Measurements from ENCODE around the gene ARL5C.
"Not testable (repeated sequence)": the region's sequence is repeated elsewhere in the genome, so short reads cannot be mapped to it uniquely, and the experiment has no call there.

The ARL5C gene

DNA sequence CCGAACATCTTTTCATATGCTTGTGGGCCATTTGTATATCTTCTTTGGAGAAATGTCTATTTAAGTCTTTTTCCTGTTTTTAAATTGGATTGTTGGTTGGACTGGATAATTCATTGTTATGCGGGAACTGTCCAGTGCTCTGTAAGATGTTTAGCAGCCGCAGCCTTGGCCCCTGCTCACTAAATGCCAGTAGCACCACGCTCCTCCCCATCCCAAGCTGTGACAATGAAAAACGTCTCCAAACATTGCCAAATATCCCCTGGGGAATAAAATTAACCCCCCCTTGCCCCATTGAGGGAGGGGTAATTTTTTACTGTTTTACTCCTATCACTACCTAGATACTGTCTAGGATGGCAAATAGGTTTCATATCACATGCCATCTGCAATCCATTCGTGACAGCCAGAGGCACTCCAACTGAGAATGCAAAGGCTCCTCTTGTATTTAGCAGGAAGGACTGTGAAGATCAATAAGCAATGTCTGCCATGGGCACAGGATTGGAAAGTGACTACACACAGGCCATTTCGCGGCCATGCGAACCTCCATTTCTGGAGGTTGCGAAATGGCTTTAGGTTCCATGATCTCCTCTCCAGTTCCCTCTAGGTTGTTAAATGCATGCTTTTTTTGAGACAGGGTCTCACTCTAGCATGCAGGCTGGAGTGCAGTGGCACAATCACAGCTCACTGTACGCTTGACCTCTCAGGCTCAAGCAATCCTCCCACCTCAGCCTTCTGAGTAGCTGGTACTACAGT, 23.9 kb downstream of the ARL5C start:
- DNase-seq (ENCODE audit: low read depth in 1 of 2, low spot score in 1 of 2): no peak

DNA sequence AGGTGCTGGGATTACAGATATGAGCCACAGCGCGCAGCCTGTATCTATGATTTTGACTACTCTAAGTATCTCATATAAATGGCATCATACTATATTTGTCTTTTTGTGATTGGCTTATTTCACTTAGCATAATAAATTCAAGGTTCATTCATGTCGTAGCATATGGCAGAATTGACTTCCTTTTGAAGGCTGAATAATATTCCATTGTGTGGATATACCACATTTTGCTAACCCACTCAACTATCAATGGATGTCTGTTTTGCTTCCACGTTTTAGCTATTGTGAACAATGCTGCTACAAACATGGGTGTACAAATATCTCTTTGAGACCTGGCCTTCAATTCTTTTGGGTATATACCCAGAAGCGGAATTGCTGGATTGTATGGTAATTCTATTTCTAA, 24.7 kb downstream of the ARL5C start:
- no peak for DNase-seq (ENCODE audit: low read depth in 1 of 2, low spot score in 1 of 2)

DNA sequence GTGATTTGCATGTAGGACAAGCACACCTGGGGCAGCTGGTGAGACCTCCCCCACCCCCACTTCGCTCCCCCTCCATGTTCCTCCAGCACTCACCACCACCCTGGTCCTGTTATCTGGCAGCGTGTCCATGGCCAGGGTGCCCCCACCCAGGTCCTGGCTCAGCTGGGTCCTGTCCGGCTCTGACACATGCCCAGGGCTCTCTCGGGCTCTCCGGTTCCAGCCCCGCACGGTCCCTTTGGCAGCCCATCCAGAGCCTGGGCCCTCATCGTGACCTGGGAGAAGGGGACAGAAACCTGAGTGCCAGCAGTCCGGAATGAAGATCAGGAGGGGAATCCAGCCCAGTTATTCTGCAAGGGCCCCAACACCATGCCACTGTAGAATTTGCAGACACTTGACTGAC, 26.4 kb downstream of the ARL5C start:
- no peak for DNase-seq (ENCODE audit: low read depth in 1 of 2, low spot score in 1 of 2)

DNA sequence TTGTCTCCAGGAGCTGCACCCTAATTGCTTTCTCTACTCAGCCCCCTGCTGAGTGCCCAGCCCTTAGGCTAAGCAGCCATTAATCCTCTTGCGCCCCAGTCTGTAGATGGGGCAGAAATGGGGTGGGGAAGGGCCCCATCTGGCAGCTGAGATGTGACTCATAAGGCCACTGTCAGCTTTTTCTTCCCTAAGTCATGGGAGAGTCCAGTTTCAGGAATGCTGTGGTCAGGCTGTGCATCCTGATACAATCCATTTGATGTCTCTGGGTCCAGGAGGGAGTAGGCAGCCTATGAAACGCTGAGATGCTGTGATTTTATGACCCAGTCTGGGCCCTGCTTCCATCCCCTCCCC, 26.8 kb downstream of the ARL5C start:
- no peak for DNase-seq (ENCODE audit: low read depth in 1 of 2, low spot score in 1 of 2)

DNA sequence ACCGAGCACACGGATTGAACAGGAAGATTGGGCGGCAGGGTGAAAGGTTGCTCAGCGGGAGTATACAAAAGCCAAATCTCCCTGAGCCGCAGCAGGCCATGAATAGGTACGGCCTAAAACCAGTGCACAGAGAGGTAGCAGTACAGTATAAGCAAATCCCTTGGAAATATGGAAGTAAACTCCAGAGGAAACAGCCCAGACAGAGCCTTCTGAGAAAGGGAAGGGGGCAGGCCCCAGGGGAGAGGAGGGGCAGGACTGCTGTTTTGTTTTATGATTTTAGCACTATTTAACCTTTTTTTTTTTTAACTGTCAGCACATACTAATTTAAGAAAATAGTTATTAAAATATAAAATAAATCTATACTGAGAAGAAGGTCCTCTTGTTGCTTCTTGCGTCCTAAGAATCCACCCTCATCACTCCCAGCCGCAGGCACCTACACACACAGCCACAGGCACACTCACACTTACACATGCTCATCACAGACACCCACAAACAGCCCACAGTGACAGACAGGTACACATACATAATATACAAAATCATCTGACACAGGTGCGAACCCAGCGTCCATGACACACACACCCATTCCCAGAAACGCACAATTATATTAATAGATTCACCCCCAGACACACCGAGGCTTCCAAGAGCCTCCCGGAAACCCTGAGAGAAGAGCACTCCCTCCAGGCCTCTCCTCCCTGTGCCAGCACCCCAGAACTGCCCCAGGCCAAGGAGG, 27.4 kb downstream of the ARL5C start:
- no peak for DNase-seq (ENCODE audit: low read depth in 1 of 2, low spot score in 1 of 2)

DNA sequence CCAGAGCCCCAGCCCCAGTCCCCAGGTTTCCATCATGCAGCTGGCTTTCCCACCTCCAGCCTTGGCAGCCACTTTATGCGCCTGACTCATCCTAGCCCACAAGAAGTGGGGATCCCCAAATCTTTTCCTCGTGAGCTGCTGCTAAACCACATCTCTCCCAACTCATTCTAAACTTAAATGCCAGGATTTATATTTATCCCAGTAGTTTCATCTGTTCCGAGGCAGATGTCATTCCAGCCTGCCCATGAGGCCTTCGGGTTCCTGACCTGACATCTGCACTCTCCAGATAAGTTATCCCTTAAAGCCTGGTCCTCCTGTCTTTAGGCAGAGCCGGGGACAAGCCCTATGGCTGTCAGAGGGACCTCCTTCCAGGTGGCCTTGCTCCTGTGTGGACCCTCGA, 31.1 kb downstream of the ARL5C start:
- no peak for DNase-seq (ENCODE audit: low read depth in 1 of 2, low spot score in 1 of 2)

DNA sequence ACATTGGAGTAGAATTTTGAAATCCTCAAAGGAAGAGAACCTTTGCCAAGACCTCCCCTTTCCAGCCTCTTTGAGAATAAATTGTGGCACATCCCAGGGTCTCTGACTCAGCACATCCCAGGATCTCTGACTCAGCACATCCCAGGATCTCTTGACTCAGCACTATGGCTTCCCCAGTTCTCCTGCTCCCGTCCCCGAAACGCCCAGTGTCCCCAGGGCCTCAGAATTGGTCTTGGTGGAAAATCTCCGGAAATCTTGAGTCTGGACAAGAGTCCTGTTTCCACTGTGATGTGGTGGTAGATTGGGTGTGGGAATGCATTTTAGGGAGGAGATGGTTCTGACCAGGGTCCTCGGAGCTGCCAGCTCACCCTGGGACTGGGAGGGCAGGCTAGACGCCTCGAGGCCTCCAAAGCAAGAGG, 33.8 kb downstream of the ARL5C start:
- DNase-seq (ENCODE audit: low read depth in 1 of 2, low spot score in 1 of 2): no peak

DNA sequence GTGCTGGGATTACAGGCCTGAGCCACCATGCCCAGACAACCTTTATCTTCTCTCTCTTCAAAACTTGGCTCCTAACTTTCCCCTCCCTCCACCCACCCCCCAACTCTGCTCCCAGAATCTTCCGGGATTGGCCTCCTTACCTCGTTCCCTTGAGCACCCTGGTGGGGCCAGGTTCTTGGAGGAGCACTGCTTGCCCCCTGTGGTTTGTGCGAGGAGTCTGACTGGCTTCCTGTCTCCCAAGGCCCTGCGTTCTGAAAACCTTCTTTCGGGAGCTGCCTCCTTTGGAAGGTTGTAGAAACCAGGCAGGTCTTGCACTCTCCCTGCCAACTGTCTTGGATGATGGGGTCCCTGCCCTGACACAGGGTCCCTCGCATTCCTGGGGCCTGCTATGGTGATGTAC, 34.3 kb downstream of the ARL5C start:
- DNase-seq (ENCODE audit: low read depth in 1 of 2, low spot score in 1 of 2): no peak

DNA sequence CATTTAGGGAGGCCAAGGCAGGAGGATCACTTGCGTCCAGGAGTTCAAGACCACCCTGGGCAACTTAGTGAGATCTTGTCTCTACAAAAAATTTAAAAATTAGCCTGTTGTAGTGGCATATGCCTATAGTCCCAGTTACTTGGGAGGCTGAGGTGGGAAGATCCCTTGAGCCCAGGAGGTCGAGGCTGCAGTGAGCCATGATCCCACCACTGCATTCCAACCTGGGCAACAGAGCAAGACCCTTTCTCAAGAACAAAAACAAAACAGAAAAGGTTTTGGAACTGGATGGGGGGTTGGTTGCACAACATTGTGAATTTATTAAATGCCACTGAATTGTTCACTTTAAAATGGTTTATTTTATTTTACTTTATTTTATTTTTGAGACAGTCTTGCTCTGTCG, 35.8 kb downstream of the ARL5C start:
- DNase-seq (ENCODE audit: low read depth in 1 of 2, low spot score in 1 of 2): no peak

DNA sequence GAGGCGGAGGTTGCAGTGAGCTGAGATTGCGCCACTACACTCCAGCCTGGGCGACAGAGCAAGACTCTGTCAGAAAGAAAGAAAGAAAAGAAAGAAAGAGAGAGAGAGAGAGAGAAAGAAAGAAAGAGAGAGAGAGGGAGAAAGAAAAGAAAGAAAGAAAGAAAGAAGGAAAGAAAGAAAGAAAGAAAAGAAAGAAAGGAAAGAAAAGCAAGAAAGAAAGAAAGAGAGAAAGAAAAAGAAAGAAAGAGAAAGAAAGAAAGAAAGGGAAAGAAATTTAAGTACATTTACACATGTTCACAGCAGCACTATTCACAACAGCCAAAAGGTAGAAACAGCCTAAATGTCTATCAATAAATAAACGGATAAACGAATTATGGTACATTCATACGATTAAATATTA, 36.4 kb downstream of the ARL5C start:
- DNase-seq (ENCODE audit: low read depth in 1 of 2, low spot score in 1 of 2): not testable (repeated sequence)

DNA sequence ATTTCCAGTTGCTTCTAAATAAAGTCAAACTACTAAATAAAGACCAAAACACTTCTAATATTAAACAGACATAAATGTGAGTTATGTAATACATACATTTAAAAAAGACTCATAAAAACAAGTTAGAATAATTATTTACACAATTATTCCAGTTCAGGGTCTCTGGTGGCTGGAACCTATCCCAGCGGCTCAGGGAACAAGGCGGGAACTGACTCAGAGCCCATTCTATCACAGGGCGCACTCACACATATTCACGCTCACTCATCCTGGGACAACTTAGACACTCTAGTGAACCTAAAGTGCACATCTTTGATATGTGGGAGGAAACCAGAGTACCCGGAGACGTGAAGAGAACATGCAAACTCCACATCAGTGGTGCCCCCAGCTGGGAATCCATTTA, 39.5 kb downstream of the ARL5C start:
- DNase-seq (ENCODE audit: low read depth in 1 of 2, low spot score in 1 of 2): no peak

DNA sequence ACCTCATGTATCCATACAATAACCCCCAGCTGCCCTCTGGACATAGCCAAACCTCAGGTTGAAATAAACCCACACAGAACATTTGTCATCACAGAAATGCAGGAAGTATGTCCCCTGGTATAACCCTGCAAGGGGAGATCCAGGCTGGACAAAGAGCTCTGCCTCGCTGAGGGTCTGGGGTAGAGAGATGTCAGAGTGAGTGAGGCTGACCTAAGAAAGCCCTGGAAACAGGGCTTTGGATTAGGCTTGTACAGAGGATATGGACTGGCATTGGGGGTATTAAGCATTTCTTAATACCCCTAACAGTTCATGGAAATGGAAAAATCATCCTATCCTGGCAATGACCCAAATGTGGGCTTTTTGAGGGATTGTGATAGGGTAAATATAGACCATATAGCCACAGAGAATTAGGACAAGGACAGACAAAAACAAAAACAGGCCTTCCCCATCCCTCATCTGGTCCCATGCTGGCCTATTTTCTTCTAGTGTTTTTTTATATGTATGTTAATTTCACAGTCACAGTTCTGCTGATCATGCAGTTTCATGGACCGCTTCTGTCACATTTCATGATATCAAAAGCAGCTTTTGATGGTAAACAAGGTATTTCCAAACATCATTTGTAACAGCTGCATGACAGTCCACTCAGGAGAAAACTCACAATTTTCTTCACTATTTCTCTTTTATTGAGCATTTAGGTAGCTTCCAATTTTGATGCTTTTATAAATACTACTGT, 40.7 kb downstream of the ARL5C start:
- DNase-seq (ENCODE audit: low read depth in 1 of 2, low spot score in 1 of 2): no peak

DNA sequence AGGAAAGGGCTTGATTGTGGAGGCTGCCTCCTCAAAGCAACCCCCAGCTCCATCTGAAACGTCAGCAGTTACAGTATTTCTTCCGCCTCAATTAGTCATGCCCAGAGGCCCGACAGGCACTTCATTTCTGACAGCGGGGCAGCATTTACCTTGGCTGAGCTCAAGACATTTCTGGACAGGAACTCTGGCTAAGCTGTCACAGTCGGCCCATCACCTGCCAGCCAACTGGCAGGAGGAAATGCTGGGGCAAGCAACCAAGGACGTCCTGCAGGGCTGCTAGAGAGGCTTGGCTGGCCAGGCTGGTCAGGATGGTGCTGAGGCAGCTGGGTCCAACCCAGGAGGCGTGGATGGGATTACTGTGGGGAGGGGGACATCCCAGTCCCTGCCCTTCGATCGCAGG, 42.3 kb downstream of the ARL5C start:
- DNase-seq (ENCODE audit: low read depth in 1 of 2, low spot score in 1 of 2): no peak

DNA sequence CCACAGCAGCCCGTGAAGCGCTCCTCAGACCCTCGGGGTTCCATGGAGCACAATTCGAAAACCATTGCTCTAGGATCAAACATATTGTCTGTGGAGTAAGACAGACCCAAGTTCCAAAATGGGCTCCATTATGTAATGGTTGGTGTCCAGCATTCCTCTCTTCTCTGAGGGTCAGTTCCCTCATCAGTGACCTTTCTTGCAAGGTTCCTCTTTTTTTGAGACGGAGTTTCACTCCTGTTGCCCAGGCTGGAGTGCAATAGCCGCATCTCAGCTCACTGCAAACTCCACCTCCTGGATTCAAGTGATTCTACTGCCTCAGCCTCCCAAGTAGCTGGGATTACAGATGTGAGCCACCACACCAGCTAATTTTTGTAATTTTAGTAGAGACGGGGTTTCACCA, 43.0 kb downstream of the ARL5C start:
- no peak for DNase-seq (ENCODE audit: low read depth in 1 of 2, low spot score in 1 of 2)

DNA sequence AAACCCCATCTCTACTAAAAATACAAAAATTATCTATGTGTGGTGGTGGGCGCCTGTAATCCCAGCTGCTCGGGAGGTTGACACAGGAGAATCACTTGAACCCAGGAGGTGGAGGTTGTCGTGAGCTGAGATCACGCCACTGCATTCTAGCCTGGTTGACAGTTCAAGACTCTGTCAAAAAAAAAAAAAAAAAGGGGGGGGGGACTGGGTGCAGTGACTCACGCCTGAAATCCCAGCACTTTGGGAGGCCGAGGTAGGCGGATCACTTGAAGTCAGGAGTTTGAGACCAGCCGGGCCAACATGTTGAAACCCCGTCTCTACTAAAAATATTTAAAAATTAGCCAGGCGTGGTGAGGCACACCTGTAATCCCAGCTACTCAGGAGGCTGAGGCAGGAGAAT, 44.0 kb downstream of the ARL5C start:
- not testable (repeated sequence) for DNase-seq (ENCODE audit: low read depth in 1 of 2, low spot score in 1 of 2)

DNA sequence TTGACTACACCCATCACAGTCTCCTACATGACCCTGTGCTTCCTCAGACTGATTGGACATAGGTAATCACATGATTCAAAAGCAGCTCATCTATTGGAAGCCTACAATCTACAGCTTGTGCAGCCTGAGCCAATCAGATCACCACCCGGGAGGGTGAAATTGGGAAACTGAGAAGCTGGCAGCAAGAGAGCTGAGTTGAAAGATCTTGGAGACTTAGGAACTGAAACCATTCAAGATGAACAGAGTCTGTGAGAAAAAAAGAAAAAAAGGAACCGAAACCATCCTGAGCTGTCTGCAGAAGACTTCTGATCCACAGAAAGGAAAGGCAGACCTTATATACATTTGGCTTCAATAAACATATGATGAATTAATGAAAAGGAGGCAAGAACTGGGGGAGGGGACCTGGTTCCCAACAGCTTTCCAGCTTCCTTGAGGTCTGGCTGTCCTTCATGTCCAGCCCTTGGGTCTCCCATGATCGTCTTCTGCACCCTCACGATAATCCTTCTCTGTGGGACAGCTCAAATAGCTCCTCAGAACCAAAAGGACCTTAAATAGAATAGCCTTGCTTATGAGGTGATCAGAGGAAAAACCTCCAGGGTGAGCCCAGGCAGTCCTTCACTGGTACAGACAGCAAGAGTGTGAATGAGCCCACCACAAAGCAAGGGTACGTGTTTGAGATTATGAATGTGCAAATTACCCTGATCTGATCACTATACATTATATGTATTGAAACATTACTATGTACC, 47.1 kb downstream of the ARL5C start:
- DNase-seq (ENCODE audit: low read depth in 1 of 2, low spot score in 1 of 2): no peak

DNA sequence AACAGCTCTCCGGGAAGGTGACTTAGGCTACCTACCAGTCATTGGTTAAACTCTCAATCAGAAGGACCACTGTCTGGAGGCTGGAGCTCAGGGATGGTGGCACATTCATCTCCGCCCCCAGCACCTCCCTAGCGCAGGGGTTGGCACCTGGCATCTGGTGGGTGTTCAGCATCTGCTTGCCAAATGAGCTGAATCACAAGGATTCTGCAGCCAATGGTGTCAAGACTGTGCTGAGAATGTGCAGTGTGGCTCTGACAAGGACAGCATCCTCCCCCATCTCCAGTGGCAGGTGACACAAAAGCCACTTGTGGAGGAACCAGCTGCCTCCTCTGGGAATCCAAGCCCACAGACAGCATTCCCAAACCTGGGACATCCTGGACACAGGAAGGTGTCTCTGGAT, 49.7 kb downstream of the ARL5C start:
- DNase-seq (ENCODE audit: low read depth in 1 of 2, low spot score in 1 of 2): no peak

DNA sequence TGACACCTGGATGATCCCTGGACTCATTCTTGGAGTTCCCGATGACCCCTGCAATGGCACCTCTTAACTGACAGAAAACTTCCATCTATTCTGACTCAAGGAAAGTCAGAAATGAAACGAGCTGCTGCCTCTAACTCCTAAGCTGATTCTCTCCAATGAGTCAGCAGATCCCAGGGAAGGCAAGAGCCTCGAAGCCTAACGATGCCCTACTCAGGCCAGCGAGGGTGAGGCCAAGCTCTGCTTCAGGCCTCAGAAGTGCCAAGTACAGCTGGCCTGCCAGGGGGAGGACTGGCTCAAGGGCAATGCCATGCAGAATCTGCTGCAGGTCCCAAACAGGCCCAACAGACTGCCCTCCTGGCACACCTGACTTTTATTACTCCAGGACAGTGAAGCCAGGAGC, 50.8 kb downstream of the ARL5C start:
- DNase-seq (ENCODE audit: low read depth in 1 of 2, low spot score in 1 of 2): no peak

DNA sequence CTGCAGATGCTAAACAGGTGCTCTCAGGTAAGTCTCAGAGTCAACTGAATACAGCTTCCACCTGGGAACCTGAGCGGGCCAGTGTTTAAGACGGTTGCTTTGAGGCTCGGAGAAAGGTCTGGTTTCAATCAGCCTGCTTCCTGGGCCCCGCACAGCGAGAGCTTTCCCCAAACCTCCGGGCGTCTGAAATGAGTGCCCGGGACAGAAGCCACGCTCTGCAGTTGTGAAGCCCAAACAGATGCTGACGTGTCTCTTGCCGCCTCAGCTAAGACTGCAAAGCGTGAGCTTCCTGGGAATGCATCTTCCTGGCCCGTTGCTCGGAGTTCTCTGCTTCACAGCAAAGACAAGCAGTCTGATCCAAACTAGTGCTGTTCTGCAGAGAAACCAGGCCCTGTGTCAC, 51.2 kb downstream of the ARL5C start:
- no peak for DNase-seq (ENCODE audit: low read depth in 1 of 2, low spot score in 1 of 2)

DNA sequence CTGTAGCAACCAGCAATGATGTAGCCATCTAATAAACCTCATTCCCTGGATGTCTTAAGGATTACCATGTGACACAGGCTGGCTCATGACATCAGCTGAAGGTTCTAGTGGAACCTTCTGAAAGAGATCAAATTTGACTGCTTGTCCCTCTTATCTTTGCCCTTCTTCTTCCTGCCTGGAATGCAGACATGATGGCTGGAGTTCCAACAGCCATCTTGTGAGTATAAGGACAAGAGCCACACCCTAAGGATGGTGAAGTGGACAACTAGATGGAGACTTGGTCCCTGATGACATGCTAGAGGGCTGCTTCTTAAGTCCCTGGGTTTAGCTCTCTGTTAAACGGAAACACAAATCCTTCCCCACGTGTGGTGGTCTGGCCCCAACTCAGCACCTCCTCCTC, 52.1 kb downstream of the ARL5C start:
- no peak for DNase-seq (ENCODE audit: low read depth in 1 of 2, low spot score in 1 of 2)

DNA sequence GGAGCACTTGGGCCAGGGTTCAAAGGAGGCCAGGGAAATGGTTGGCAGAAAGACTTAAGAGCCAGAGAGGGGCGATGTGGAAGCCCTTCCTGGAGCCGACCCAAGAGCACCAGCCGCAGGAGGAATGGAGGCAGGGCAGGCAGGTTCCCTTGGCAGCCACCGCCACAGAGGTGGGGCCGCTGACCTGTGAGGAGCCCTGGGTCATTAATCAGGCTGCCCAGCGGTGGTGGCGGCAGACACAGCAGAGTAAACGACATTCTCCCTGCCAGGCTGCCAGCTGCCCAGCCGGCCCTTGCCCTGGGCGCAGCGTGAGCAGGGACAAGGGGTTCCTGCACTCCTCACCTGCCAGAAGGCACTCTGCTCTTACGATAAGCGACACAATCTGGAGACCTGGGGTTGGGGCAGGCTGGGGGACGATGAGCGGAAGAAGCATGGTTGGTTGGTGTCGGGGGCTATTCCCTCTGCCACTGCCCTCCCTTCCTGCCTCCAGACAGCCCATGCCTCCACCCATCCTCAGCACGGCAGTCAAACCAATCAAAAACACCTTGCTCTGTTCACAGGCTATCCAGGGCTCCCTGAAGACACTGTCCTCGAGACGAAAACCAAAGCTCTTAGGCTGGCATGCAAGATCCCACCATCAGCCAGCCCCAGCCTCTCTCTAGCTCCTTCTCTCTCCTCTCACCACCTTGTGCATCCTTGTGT, 55.4 kb downstream of the ARL5C start:
- DNase-seq (ENCODE audit: low read depth in 1 of 2, low spot score in 1 of 2): no peak

All from activated CD4-positive, alpha-beta T cell treated with anti-CD3 and anti-CD28 coated beads, Interleukin-2, amount 50 U/mL, for 24 hours (primary cell).